Neuronal stem cell (in vitro differentiated cells): ENCODE data around the gene PARD6B.

Experiments used
- DNase-seq: peaks from one replicate; pipeline ENCODE4 v3.0.0-alpha.2; 2013; ENCODE audit warnings: low spot score
- H2AFZ ChIP-seq: one replicate; pipeline ENCODE4 v1.6.1; 2013; ENCODE audit warnings: mild to moderate bottlenecking, low read length, inconsistent platforms
- H2AK5ac ChIP-seq: 2 replicates; pipeline ENCODE4 v1.6.1; 2013; ENCODE audit warnings: low read depth, mild to moderate bottlenecking, inconsistent platforms, low read length, moderate library complexity, mixed read lengths
- H2BK120ac ChIP-seq: 2 replicates; pipeline ENCODE4 v1.6.1; 2013; ENCODE audit warnings: low read depth, mild to moderate bottlenecking, inconsistent platforms, low read length, moderate library complexity, mixed read lengths
- H2BK12ac ChIP-seq: one replicate; pipeline ENCODE4 v1.6.1; 2013; ENCODE audit warnings: low read length, inconsistent platforms
- H2BK15ac ChIP-seq: 2 replicates; pipeline ENCODE4 v1.6.1; 2013; ENCODE audit warnings: mild to moderate bottlenecking, low read length, inconsistent platforms, mixed read lengths
- H2BK5ac ChIP-seq: one replicate; pipeline ENCODE4 v1.6.1; 2013; ENCODE audit warnings: inconsistent platforms, mild to moderate bottlenecking, low read length, moderate library complexity
- H3K14ac ChIP-seq: one replicate; pipeline ENCODE4 v1.6.1; 2013; ENCODE audit warnings: low read length, inconsistent platforms
- H3K18ac ChIP-seq: 2 replicates; pipeline ENCODE4 v1.6.1; 2013; ENCODE audit warnings: low read length, inconsistent platforms
- H3K23ac ChIP-seq: 2 replicates; pipeline ENCODE4 v1.6.1; 2013; ENCODE audit warnings: low read depth, mild to moderate bottlenecking, mixed read lengths, low read length, inconsistent platforms; ENCODE audit not compliant: poor library complexity
- H3K27ac ChIP-seq: replicated peaks from 3 replicates; pipeline ENCODE4 v1.5.1; 2013; ENCODE audit warnings: low read length, inconsistent platforms
- H3K27me3 ChIP-seq, 3 experiments: 2 replicates each; pipeline ENCODE4 v1.6.1; 2013; ENCODE audit warnings: low read length in 3 of 3, mild to moderate bottlenecking in 2 of 3, inconsistent platforms in 1 of 3, low read depth in 1 of 3, mixed read lengths in 1 of 3, moderate library complexity in 1 of 3; ENCODE audit not compliant: control insufficient read depth in 3 of 3, insufficient read depth in 3 of 3
- H3K36me3 ChIP-seq, 2 donors: replicated peaks in 1 of 2; 2 replicates each; pipeline ENCODE4 v1.6.1; 2013; ENCODE audit warnings: low read length in 2 of 2; ENCODE audit not compliant: control insufficient read depth in 2 of 2, insufficient read depth in 2 of 2
- H3K4ac ChIP-seq: 2 replicates; pipeline ENCODE4 v1.6.1; 2013; ENCODE audit warnings: inconsistent platforms, mild to moderate bottlenecking, low read length, moderate library complexity
- H3K4me1 ChIP-seq, 2 donors: 1 replicate in 1 of 2; 2 replicates in 1 of 2; pipeline ENCODE4 v1.6.1; 2013; ENCODE audit warnings: low read length in 2 of 2, low read depth in 1 of 2; ENCODE audit not compliant: control insufficient read depth in 2 of 2, insufficient read depth in 1 of 2
- H3K4me2 ChIP-seq: one replicate; pipeline ENCODE4 v1.6.1; 2013; ENCODE audit warnings: mild to moderate bottlenecking, low read length, inconsistent platforms; ENCODE audit not compliant: insufficient read depth, poor library complexity, severe bottlenecking
- H3K4me3 ChIP-seq, 2 donors: 2 replicates each; pipeline ENCODE4 v1.5.1; 2013; ENCODE audit warnings: low read length in 2 of 2, mild to moderate bottlenecking in 2 of 2, inconsistent platforms in 1 of 2, moderate library complexity in 1 of 2
- H3K79me1 ChIP-seq: one replicate; pipeline ENCODE4 v1.6.1; 2013; ENCODE audit warnings: low read depth, mild to moderate bottlenecking, inconsistent platforms, low read length, moderate library complexity
- H3K9ac ChIP-seq: one replicate; pipeline ENCODE4 v1.6.1; 2013; ENCODE audit warnings: mild to moderate bottlenecking, low read depth, low read length, inconsistent platforms; ENCODE audit not compliant: poor library complexity
- H3K9me3 ChIP-seq, 2 donors: replicated peaks in 1 of 2; 2 replicates each; pipeline versions ENCODE3 to v1.6.1; 2013; ENCODE audit warnings: low read length in 2 of 2, mild to moderate bottlenecking in 2 of 2, inconsistent platforms in 1 of 2, low read depth in 1 of 2, mixed read lengths in 1 of 2, moderate library complexity in 1 of 2; ENCODE audit not compliant: control insufficient read depth in 2 of 2, insufficient read depth in 1 of 2
- H4K8ac ChIP-seq: one replicate; pipeline ENCODE4 v1.6.1; 2013; ENCODE audit warnings: low read depth, mild to moderate bottlenecking, inconsistent platforms, low read length, moderate library complexity
- H4K91ac ChIP-seq: one replicate; pipeline ENCODE4 v1.6.1; 2013; ENCODE audit warnings: low read length, low read depth, mild to moderate bottlenecking, inconsistent platforms; ENCODE audit not compliant: poor library complexity
- WGBS, 2 donors: extraction: QIAGEN DNeasy Blood & Tissue Kit; methylation state at CpG; one replicate each; pipeline ENCODE4 v1.1.7; 2013; ENCODE audit warnings: missing lambda C conversion rate in 2 of 2, mixed read lengths in 1 of 2; ENCODE audit not compliant: insufficient read length in 2 of 2, insufficient replicate concordance in 1 of 2; ENCODE audit errors: extremely low coverage in 2 of 2; 5-methylcytosine and 5-hydroxymethylcytosine counted together

The PARD6B gene

GRCh38 chr20:50733644-50734349 is 2.4 kb downstream of the PARD6B start:
- Histone ChIP-seq H3K4me3 (no peak overlapping the region), H4K91ac (no peak overlapping the region), H3K18ac (no peak overlapping the region)

GRCh38 chr20:50734730-50735679 is 3.6 kb downstream of the PARD6B start:
- Histone ChIP-seq H2AFZ (no peak overlapping the region), H3K79me1 (no peaks in the 10 kb centered on the region), H3K27me3 (no peaks in the 10 kb centered on the region), H3K27ac (no peak overlapping the region), H3K9me3 (no peaks in the 10 kb centered on the region), H3K4me2 (no peak overlapping the region), H3K4me3 (no peak overlapping the region), H3K4me1 (peaks cover 8 to 15% of the 10 kb centered on the region in 2 donors), H2BK15ac (no peak overlapping the region), H4K91ac (no peak overlapping the region), H2BK120ac (no peak overlapping the region), H2BK12ac (no peak overlapping the region), H3K9ac (no peak overlapping the region), H3K14ac (no peak overlapping the region), H4K8ac (no peak overlapping the region), H3K36me3 (peaks cover 0 to 16% of the 10 kb centered on the region in 2 donors), H2BK5ac (no peak overlapping the region), H3K23ac (no peak overlapping the region), H3K18ac (no peak overlapping the region), H3K4ac (no peak overlapping the region), H2AK5ac (no peak overlapping the region)
- WGBS, 2 donors = no CpG with 5 or more reads among the region's 9 CpGs
- DNase-seq = no peak

More at GRCh38 chr20:50733644-50734349, 2.4 kb downstream of the PARD6B start:
- no peak for DNase-seq
- Histone ChIP-seq H2BK5ac (no peak overlapping the region), H3K27me3 (no peaks in the 10 kb centered on the region), H3K27ac (no peak overlapping the region), H4K8ac (no peak overlapping the region), H3K79me1 (no peaks in the 10 kb centered on the region), H3K4me1 (peaks cover 14 to 17% of the 10 kb centered on the region in 2 donors), H3K14ac (no peak overlapping the region), H2BK15ac (no peak overlapping the region), H3K9ac (no peak overlapping the region), H3K23ac (no peak overlapping the region), H3K4me2 (no peak overlapping the region), H2AK5ac (no peak overlapping the region), H2BK120ac (no peak overlapping the region), H2BK12ac (no peak overlapping the region), H3K4ac (no peak overlapping the region), H3K9me3 (no peaks in the 10 kb centered on the region), H2AFZ (no peak overlapping the region), H3K36me3 (peaks cover 0 to 15% of the 10 kb centered on the region in 2 donors)
- WGBS, 2 donors = no CpG with 5 or more reads among the region's 1 CpG

- no peak overlapping the region for H3K27ac ChIP-seq
- no peak overlapping the region for H2BK5ac ChIP-seq
- peaks cover 5 to 12% of the 10 kb centered on the region in 2 donors for H3K4me1 ChIP-seq
Measured at GRCh38 chr20:50735813-50736212, 4.4 kb downstream of the PARD6B start.

GRCh38 chr20:50737352-50737751 is 6.0 kb downstream of the PARD6B start:
- H3K23ac ChIP-seq = no peak overlapping the region
- no peak overlapping the region for H2BK120ac ChIP-seq
- no peak overlapping the region for H3K14ac ChIP-seq
- H3K4me1 ChIP-seq = peaks cover 9 to 13% of the 10 kb centered on the region in 2 donors
- peak overlapping the region; percentile 61 for H3K27ac ChIP-seq
- H2BK12ac ChIP-seq = no peak overlapping the region
- H2AK5ac ChIP-seq = no peak overlapping the region
- no peak overlapping the region for H4K8ac ChIP-seq
- DNase-seq = no peak
- no peak overlapping the region for H3K4ac ChIP-seq
- H3K36me3 ChIP-seq = peaks cover 0 to 22% of the 10 kb centered on the region in 2 donors
- H3K27me3 ChIP-seq = no peaks in the 10 kb centered on the region
- no peak overlapping the region for H3K4me2 ChIP-seq
- H4K91ac ChIP-seq = no peak overlapping the region
- no peak overlapping the region for H3K9ac ChIP-seq
- no peaks in the 10 kb centered on the region for H3K9me3 ChIP-seq
- H3K4me3 ChIP-seq = no peak overlapping the region
- H3K18ac ChIP-seq = no peak overlapping the region
- no peak overlapping the region for H2AFZ ChIP-seq
- H2BK5ac ChIP-seq = no peak overlapping the region
- H3K79me1 ChIP-seq = no peaks in the 10 kb centered on the region
- H2BK15ac ChIP-seq = no peak overlapping the region
- WGBS, 2 donors = no CpG with 5 or more reads among the region's 4 CpGs

More at GRCh38 chr20:50735813-50736212, 4.4 kb downstream of the PARD6B start:
- H3K14ac ChIP-seq = no peak overlapping the region
- no peak overlapping the region for H3K23ac ChIP-seq
- H3K9ac ChIP-seq = no peak overlapping the region
- no peak overlapping the region for H2BK12ac ChIP-seq
- no peak for DNase-seq
- H2AFZ ChIP-seq = no peak overlapping the region
- no peaks in the 10 kb centered on the region for H3K79me1 ChIP-seq
- H3K36me3 ChIP-seq = peaks cover 0 to 18% of the 10 kb centered on the region in 2 donors
- no peak overlapping the region for H4K91ac ChIP-seq
- no peak overlapping the region for H2BK15ac ChIP-seq
- H3K27me3 ChIP-seq = no peaks in the 10 kb centered on the region
- no peak overlapping the region for H2BK120ac ChIP-seq
- no peak overlapping the region for H3K4ac ChIP-seq
- no peak overlapping the region for H3K4me3 ChIP-seq
- no peak overlapping the region for H4K8ac ChIP-seq
- no peak overlapping the region for H3K18ac ChIP-seq
- H2AK5ac ChIP-seq = no peak overlapping the region
- no peak overlapping the region for H3K4me2 ChIP-seq
- no peaks in the 10 kb centered on the region for H3K9me3 ChIP-seq
